GM18873 (cell line): ENCODE results near the gene AP2A1.

Source experiments
- ATAC-seq: cut with Tn5 transposase; IDR thresholded peaks from one replicate; pipeline ENCODE4 v1.9.1; 2021; ENCODE audit warnings: mild to moderate bottlenecking, moderate library complexity, moderate number of reproducible peaks; ENCODE audit not compliant: unreplicated experiment, low FRiP score

AP2A1 gene

GRCh38 chr19:49791776-49792445, 25.1 kb downstream of the AP2A1 start:
- ATAC-seq = no peak

DNA sequence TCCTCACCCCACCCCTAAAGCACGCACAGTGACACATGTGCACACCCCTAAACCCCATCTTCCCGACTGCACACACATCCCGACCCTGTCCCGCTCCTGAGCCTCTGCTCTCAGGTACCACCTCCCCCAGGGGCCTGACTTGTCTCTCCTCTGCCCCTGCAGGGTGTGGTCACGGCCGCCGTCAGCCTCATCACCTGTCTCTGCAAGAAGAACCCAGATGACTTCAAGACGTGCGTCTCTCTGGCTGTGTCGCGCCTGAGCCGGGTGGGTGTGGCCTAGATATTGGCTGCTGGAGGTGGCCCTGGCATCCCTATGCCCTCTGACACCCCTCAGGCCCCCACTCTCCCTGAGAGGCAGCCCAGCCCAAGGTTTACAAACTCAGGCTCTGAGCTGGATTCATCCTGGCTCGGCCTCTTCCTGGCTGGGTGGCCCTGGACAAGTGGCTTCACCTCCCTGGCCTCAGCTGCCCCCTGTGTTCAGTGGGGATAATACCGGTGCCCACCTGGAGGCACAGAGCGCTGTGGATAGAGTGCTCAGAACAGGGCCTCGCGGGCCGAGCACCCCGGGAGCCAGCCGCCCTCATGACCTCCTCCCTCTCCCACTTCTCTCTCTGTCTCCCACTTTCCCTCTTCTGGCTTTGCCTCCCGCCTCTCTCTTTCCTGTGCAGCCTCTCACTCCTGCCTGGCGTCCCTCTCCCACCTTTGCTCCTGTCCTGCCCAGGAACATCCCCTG, 26.2 kb downstream of the AP2A1 start:
- no peak for ATAC-seq

DNA sequence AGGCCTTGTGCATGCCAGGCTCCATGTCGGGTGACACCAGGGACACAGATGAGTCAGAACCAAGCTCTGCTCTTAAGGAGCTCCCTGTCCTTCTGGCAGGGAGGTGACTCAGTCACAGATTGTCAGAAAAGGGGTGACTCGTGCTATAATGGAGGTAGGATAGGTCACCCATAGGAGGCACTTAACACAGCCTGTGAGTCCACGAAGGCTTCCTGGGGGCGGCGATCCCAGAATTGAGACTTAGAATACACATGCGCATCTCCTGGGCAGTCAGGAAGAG, 26.7 kb downstream of the AP2A1 start:
- ATAC-seq = no peak

DNA sequence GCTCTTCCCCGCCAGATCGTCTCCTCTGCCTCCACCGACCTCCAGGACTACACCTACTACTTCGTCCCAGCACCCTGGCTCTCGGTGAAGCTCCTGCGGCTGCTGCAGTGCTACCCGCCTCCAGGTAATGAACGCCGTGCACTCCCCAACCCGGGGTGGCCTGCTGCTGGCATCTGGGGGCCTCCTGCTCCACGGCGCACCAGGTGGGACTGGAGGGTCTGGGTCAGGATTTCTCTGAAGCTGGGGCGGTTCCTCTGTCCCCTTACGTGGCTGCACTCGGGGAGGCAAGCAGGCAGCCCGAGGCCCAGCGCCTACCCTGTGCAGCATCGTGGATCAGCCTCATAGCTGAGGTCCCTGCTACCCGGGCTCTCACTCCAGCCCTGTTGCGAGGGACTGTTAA, 28.8 kb downstream of the AP2A1 start:
- no peak for ATAC-seq

GRCh38 chr19:49798574-49798973, 31.8 kb downstream of the AP2A1 start:
- no peak for ATAC-seq

- no peak for ATAC-seq
Observed at GRCh38 chr19:49799271-49799797, 32.5 kb downstream of the AP2A1 start.

GRCh38 chr19:49799798-49800376, 33.1 kb downstream of the AP2A1 start:
- no peak for ATAC-seq

DNA sequence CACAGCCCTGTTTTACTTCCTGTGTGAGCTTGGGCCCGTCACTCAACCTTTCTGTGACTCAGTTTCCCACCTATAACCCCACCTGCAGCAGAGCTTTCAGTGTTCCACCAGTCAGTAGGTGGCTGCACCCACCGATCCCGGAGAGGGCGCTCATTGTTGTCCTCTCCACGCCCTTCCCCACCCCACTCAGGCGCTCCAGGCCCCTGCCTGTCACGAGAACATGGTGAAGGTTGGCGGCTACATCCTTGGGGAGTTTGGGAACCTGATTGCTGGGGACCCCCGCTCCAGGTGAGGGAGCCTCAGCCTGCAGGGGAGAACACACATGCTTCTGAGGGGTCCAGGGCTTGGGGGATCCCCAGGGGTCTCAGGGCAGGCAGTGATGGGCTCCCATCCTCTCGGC, 34.0 kb downstream of the AP2A1 start:
- no peak for ATAC-seq

GRCh38 chr19:49801401-49801888, 34.6 kb downstream of the AP2A1 start:
- ATAC-seq = no peak

- no peak for ATAC-seq
Observed at GRCh38 chr19:49801966-49802661, 35.3 kb downstream of the AP2A1 start.

- ATAC-seq = no peak
Observed at GRCh38 chr19:49802836-49803528, 36.2 kb downstream of the AP2A1 start.

DNA sequence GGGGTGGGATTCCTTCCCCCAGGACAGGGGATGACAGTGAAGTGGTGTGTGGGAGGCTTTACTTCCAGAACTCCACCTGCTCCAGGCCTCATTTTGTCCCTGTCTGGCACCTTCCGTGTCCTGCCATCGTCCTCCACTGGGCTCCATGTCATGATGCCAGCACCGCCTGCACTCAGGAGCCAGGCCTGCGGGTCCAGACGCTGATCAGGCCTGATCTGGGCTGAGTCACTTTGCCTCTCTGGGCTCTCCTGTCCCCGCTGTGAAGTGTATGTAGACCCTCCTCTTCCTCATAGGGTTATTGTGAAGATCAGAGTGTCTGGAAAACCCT, 36.7 kb downstream of the AP2A1 start:
- no peak for ATAC-seq

GRCh38 chr19:49805822-49806619, 39.2 kb downstream of the AP2A1 start:
- no peak for ATAC-seq

GRCh38 chr19:49806620-49806959, 39.8 kb downstream of the AP2A1 start:
- no peak for ATAC-seq

DNA sequence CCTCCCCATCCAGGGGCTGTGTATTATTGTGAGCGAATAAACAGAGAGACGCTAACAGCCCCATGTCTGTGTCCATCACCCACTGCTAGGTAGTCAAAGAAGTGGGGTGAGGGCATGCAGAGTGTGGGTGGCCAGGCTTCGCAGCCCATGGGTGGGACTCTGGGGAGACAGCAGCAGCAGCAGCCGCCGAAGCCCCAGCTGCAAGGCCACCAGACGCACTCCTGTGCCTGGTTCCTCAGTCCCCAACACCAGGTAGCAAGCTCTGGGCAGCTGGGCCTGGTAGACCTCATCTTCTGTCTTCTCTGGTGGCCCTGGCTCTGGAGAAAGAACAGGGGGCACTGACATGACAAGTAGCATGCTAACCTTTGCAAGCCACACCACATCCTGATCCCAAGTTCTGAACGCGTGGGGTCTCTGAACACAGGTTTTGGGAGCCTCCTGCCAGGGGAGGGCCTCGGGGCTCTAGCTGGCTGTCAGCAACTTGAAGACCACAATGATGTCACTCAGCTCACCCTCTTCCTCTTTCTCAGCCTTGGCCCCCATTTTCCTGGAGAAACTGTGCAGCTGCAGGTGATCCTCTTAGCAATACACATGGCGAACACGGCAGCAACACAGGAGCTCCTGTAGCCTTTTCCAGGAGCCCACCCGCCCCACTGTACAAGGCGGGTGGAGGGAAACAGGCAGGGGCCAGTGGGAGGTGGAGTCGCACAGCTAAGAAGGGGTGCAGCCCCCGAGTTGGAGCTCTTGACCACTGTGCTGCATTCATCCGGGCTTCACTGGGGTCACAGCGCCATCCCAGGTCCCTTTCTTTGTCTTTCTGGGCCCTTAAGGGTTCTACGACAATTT, 40.5 kb downstream of the AP2A1 start:
- ATAC-seq = no peak

GRCh38 chr19:49807904-49808675, 41.3 kb downstream of the AP2A1 start:
- ATAC-seq = no peak

- ATAC-seq = no peak
Observed at GRCh38 chr19:49808711-49809159, 41.9 kb downstream of the AP2A1 start.
